IPS-NIHi7 (cell line): ENCODE measurements around the gene NXPH2.

Experiments
- DNase-seq: peaks from one replicate; pipeline ENCODE4 v3.0.0; 2012; ENCODE audit warnings: mixed read lengths; ENCODE audit errors: extremely low spot score

NXPH2 gene

GRCh38 chr2:138637061-138637460 is 143.1 kb downstream of the NXPH2 start:
- DNase-seq: no peak

- DNase-seq: no peak
These were observed 147.1 kb downstream of the NXPH2 start for GRCh38 chr2:138633049-138633448.

- DNase-seq: no peak
These were observed 148.0 kb downstream of the NXPH2 start for GRCh38 chr2:138632066-138632620.

GRCh38 chr2:138630164-138630563 is 150.0 kb downstream of the NXPH2 start:
- DNase-seq: no peak

GRCh38 chr2:138626148-138626547 is 154.0 kb downstream of the NXPH2 start:
- no peak for DNase-seq

- no peak for DNase-seq
These were observed 157.6 kb downstream of the NXPH2 start for GRCh38 chr2:138622613-138623012.

GRCh38 chr2:138621139-138621538 is 159.1 kb downstream of the NXPH2 start:
- DNase-seq: no peak

GRCh38 chr2:138620431-138620830 is 159.8 kb downstream of the NXPH2 start:
- DNase-seq: no peak
